Osteoblast (primary cell): ENCODE data around the gene KCNF1. TPM values are rescaled to one million over a fixed set of nuclear protein-coding genes. Genes with fewer than 3 reads are reported as not detected.
A peak's percentile ranks its signal among the peaks of the same experiment; 100 is the strongest.

Source experiments
- DNase-seq: peaks from one replicate; pipeline ENCODE4 v3.0.0; 2011; ENCODE audit warnings: low spot score, mixed read lengths; ENCODE audit not compliant: insufficient read length; ENCODE audit errors: missing footprints
- H2AFZ ChIP-seq: 2 replicates; pipeline ENCODE4 v1.6.0; 2011; ENCODE audit warnings: mild to moderate bottlenecking, low read length
- H3K27ac ChIP-seq: 2 replicates; pipeline ENCODE4 v1.5.1; 2011; ENCODE audit warnings: mild to moderate bottlenecking, low read depth, low read length, moderate library complexity
- H3K27me3 ChIP-seq: 2 replicates; pipeline ENCODE4 v1.6.0; 2012; ENCODE audit warnings: mild to moderate bottlenecking, control low read depth, inconsistent platforms, low read length, moderate library complexity; ENCODE audit not compliant: insufficient read depth
- H3K36me3 ChIP-seq: 2 replicates; pipeline ENCODE4 v1.5.1; 2011; ENCODE audit warnings: mild to moderate bottlenecking, low read length, control low read depth, moderate library complexity; ENCODE audit not compliant: insufficient read depth
- H3K4me1 ChIP-seq: 2 replicates; pipeline ENCODE4 v1.5.1; 2011; ENCODE audit warnings: mild to moderate bottlenecking, low read length, control low read depth, moderate library complexity; ENCODE audit not compliant: insufficient read depth
- H3K4me2 ChIP-seq: 2 replicates; pipeline ENCODE4 v1.6.0; 2011; ENCODE audit warnings: mild to moderate bottlenecking, low read length; ENCODE audit not compliant: insufficient read depth
- H3K4me3 ChIP-seq: fragments of 200-600 bp; sonication (generic); 3 replicates; pipeline ENCODE4 v1.5.1; 2012; ENCODE audit warnings: mild to moderate bottlenecking, low read length, inconsistent platforms; ENCODE audit not compliant: insufficient read depth
- H3K79me2 ChIP-seq: 2 replicates; pipeline ENCODE4 v1.6.0; 2012; ENCODE audit warnings: mild to moderate bottlenecking, low read length, control low read depth, inconsistent platforms; ENCODE audit not compliant: insufficient read depth
- H3K9me3 ChIP-seq: 2 replicates; pipeline ENCODE4 v1.5.1; 2011; ENCODE audit warnings: low read depth, low read length, control low read depth
- H4K20me1 ChIP-seq: 2 replicates; pipeline ENCODE4 v1.6.0; 2012; ENCODE audit warnings: mild to moderate bottlenecking, low read length, control low read depth; ENCODE audit not compliant: insufficient read depth
- total RNA-seq: library from RNA; depleted of rRNA; stranded (reverse); fragments of >200 nt; gene quantifications from 2 replicates; pipeline ENCODE4 v1.2.3, GENCODE V29; 2012
- TF ChIP-seq, protein P1 (sequence below): IDR thresholded peaks from 2 replicates; pipeline ENCODE4 v1.5.1; 2011; ENCODE audit warnings: mild to moderate bottlenecking, low read depth, low read length, moderate library complexity; ENCODE audit errors: extremely low read depth

The KCNF1 gene
- total RNA-seq, 1 donor = under 0.01 TPM

GRCh38 chr2:10923008-10923375 lies 11.3 kb downstream of the KCNF1 start:
- Histone ChIP-seq H3K4me3 (no peak overlapping the region), H3K9me3 (no peaks in the 10 kb centered on the region), H3K4me1 (peaks cover 3% of the 10 kb centered on the region), H4K20me1 (peaks cover 3% of the 10 kb centered on the region), H3K4me2 (no peak overlapping the region), H2AFZ (no peak overlapping the region), H3K79me2 (no peaks in the 10 kb centered on the region), H3K36me3 (no peaks in the 10 kb centered on the region), H3K27me3 (peaks cover 58% of the 10 kb centered on the region), H3K27ac (no peak overlapping the region)
- no peak for DNase-seq
- TF ChIP-seq, protein P1, sequence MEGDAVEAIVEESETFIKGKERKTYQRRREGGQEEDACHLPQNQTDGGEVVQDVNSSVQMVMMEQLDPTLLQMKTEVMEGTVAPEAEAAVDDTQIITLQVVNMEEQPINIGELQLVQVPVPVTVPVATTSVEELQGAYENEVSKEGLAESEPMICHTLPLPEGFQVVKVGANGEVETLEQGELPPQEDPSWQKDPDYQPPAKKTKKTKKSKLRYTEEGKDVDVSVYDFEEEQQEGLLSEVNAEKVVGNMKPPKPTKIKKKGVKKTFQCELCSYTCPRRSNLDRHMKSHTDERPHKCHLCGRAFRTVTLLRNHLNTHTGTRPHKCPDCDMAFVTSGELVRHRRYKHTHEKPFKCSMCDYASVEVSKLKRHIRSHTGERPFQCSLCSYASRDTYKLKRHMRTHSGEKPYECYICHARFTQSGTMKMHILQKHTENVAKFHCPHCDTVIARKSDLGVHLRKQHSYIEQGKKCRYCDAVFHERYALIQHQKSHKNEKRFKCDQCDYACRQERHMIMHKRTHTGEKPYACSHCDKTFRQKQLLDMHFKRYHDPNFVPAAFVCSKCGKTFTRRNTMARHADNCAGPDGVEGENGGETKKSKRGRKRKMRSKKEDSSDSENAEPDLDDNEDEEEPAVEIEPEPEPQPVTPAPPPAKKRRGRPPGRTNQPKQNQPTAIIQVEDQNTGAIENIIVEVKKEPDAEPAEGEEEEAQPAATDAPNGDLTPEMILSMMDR = no peak

DNA sequence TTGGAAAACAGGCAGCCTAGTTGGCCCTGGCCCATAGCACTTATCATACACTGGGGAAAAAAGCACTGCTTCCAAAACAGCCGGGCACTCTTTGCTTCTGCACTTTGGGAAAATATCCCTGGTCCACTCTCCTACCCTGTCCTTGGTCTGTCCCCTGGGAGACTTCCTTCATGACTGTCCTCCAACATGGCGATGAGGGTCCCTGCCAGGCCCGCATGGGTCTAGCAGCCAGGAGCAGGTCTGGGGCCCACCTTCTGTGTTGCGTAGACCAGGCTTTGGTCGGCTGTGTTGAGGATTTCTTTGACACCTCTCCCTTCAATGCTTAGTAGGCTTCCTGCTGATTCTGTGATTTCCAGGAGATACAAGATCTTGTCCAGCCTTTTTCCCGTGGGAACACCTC lies 12.2 kb downstream of the KCNF1 start:
- Histone ChIP-seq H3K4me1 (no peaks in the 10 kb centered on the region), H3K4me2 (no peak overlapping the region), H3K9me3 (no peaks in the 10 kb centered on the region), H3K27me3 (peaks cover 67% of the 10 kb centered on the region), H3K79me2 (no peaks in the 10 kb centered on the region), H4K20me1 (peaks cover 3% of the 10 kb centered on the region), H2AFZ (no peak overlapping the region), H3K36me3 (no peaks in the 10 kb centered on the region), H3K27ac (no peak overlapping the region), H3K4me3 (no peak overlapping the region)
- TF ChIP-seq, protein P1 = no peak
- DNase-seq = no peak

DNA sequence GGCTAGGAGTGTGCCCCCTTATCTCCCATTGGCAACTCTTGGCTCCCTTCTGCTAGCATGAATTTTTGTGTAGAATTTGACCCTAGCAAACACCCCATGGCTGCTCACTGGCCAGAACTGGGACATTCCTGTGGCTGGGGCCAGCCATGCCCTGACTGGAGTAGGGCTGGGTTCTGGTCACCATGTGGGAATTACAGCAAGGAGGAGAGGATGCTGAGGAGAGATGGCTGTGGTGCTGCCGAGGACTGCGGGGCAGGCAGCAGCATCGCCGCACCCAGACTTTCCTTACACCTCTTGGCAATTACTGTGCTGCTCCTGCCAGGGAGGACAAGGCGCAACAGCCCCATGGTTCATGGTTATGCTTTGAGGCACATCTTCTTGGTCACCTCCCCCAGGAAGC lies 12.7 kb downstream of the KCNF1 start:
- H3K4me2 ChIP-seq = no peak overlapping the region
- H3K4me3 ChIP-seq = no peak overlapping the region
- no peak overlapping the region for H2AFZ ChIP-seq
- H3K9me3 ChIP-seq = no peaks in the 10 kb centered on the region
- peak; percentile 77 for DNase-seq
- TF ChIP-seq, protein P1 = no peak
- no peaks in the 10 kb centered on the region for H3K4me1 ChIP-seq
- no peaks in the 10 kb centered on the region for H3K79me2 ChIP-seq
- H3K27ac ChIP-seq = no peak overlapping the region
- no peaks in the 10 kb centered on the region for H3K36me3 ChIP-seq
- H3K27me3 ChIP-seq = peaks cover 68% of the 10 kb centered on the region
- H4K20me1 ChIP-seq = no peaks in the 10 kb centered on the region

DNA sequence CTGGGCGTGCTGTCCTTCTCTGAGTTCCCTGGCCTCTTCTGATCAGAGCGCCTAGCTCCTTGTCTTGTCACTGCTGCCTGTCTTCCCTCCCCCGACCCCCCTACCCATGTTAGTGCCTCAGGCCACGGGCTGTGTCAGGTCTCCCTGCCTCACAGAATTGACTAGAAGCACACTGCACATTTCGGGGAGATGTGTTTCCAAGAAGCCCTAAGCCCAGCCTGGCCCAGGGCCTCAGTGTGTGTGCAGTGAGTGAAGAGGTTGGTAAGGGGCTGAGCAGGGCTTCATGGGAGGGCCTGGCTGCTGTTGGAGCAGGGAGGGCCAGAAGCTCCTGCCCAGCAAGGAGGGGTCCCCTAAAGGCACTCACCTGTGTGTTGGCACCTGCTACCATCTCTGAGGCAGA lies 13.1 kb downstream of the KCNF1 start:
- H3K79me2 ChIP-seq = no peaks in the 10 kb centered on the region
- H3K4me2 ChIP-seq = no peak overlapping the region
- H3K36me3 ChIP-seq = no peaks in the 10 kb centered on the region
- TF ChIP-seq, protein P1 = no peak
- no peaks in the 10 kb centered on the region for H3K9me3 ChIP-seq
- H3K4me3 ChIP-seq = no peak overlapping the region
- no peaks in the 10 kb centered on the region for H3K4me1 ChIP-seq
- no peak overlapping the region for H3K27ac ChIP-seq
- DNase-seq = peak; percentile 72
- no peak overlapping the region for H2AFZ ChIP-seq
- peaks cover 68% of the 10 kb centered on the region for H3K27me3 ChIP-seq
- no peaks in the 10 kb centered on the region for H4K20me1 ChIP-seq
